ENCODE results near the gene FTH1. TPM values are rescaled to one million over a fixed set of nuclear protein-coding genes. Genes with fewer than 3 reads are reported as not detected.

The FTH1 gene
- total RNA-seq, 4 donors from 2014 or later, result 2,288 to 6,007 (median 4,694) TPM

GRCh38 chr11:61952882-61953281 is 14.6 kb downstream of the FTH1 start:
- 86 to 94% methylated on average over 3 of the region's 3 CpGs for WGBS, 2 donors (ENCODE audit: low coverage in 1 of 2)
- H3K9me3 ChIP-seq, result no peaks in the 10 kb centered on the region
- no peak for DNase-seq
- no peak overlapping the region for H3K4me3 ChIP-seq
- H3K4me1 ChIP-seq, result peaks cover 7 to 23% (median 18%) of the 10 kb centered on the region in 4 donors
- no peaks in the 10 kb centered on the region for H3K36me3 ChIP-seq
- H3K27ac ChIP-seq, result no peak overlapping the region
- in situ Hi-C loops (cut with MboI; ENCODE audit: low pct_ligation_motif_present in 1 of 4, low pct_unique_long_range_greater_than_20kb in 1 of 4, low sequenced_read_pairs in 3 of 4), result loop anchor here in 1 of 4 donors (10.0 kb wide), 1 partner anchor 158 kb away; the partner anchor contains the start of genes FEN1 and TMEM258
- intact Hi-C loops (cut with DNase I; ENCODE audit: low total_unique reads), result no loop called here
- H3K27me3 ChIP-seq, result peaks cover 16% of the 10 kb centered on the region
- no peak for TF ChIP-seq POLR2A (IDR thresholded peaks at IDR 0.05)
- TF ChIP-seq, protein P1, sequence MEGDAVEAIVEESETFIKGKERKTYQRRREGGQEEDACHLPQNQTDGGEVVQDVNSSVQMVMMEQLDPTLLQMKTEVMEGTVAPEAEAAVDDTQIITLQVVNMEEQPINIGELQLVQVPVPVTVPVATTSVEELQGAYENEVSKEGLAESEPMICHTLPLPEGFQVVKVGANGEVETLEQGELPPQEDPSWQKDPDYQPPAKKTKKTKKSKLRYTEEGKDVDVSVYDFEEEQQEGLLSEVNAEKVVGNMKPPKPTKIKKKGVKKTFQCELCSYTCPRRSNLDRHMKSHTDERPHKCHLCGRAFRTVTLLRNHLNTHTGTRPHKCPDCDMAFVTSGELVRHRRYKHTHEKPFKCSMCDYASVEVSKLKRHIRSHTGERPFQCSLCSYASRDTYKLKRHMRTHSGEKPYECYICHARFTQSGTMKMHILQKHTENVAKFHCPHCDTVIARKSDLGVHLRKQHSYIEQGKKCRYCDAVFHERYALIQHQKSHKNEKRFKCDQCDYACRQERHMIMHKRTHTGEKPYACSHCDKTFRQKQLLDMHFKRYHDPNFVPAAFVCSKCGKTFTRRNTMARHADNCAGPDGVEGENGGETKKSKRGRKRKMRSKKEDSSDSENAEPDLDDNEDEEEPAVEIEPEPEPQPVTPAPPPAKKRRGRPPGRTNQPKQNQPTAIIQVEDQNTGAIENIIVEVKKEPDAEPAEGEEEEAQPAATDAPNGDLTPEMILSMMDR (IDR thresholded peaks at IDR 0.05), result no peak
- no peak for TF ChIP-seq EP300 (IDR thresholded peaks at IDR 0.05; ENCODE audit: low read depth)

GRCh38 chr11:61951484-61952135 is 15.8 kb downstream of the FTH1 start:
- Histone ChIP-seq H3K27me3 (peaks cover 16% of the 10 kb centered on the region), H3K4me1 (peaks cover 9 to 29% (median 22%) of the 10 kb centered on the region in 4 donors), H3K9me3 (no peaks in the 10 kb centered on the region), H3K4me3 (no peak overlapping the region), H3K36me3 (no peaks in the 10 kb centered on the region), H3K27ac (no peak overlapping the region)
- WGBS, 2 donors (ENCODE audit: low coverage in 1 of 2), result 95 to 100% methylated on average over 1 to 11 of the region's 11 CpGs
- no peak for TF ChIP-seq POLR2A (IDR thresholded peaks at IDR 0.05)
- intact Hi-C loops (cut with DNase I; ENCODE audit: low total_unique reads), result no loop called here
- in situ Hi-C loops (cut with MboI; ENCODE audit: low pct_ligation_motif_present in 1 of 4, low pct_unique_long_range_greater_than_20kb in 1 of 4, low sequenced_read_pairs in 3 of 4), result loop anchor here in 1 of 4 donors (10.0 kb wide), 1 partner anchor 157 kb away; the partner anchor contains the start of genes FEN1 and TMEM258
- DNase-seq, result no peak

GRCh38 chr11:61950035-61950547 is 17.3 kb downstream of the FTH1 start, which contains the start of gene BEST1:
Gene BEST1 (plus strand): TSS chr11:61950351. CDS start chr11:61951807, 1,456 bp downstream.
- H3K4me1 ChIP-seq, result peaks cover 9 to 19% (median 13%) of the 10 kb centered on the region in 4 donors
- no peaks in the 10 kb centered on the region for H3K36me3 ChIP-seq
- intact Hi-C loops (cut with DNase I; ENCODE audit: low total_unique reads) (no loop called here), in situ Hi-C loops (cut with MboI; ENCODE audit: low pct_ligation_motif_present in 1 of 4, low pct_unique_long_range_greater_than_20kb in 1 of 4, low sequenced_read_pairs in 3 of 4) (loop anchor here in 1 of 4 donors (10.0 kb wide), 1 partner anchor 155 kb away; the partner anchor contains the start of genes FEN1 and TMEM258)
- WGBS, 2 donors (ENCODE audit: low coverage in 1 of 2), result 91% methylated on average over 6 of the region's 8 CpGs; no CpG with 5 or more reads in 1 of the 2 donors
- peak within 1 kb of the TSS in 3 of 4 donors; percentile 44 to 47 (median 44) for H3K27ac ChIP-seq
- no peaks in the 10 kb centered on the region for H3K9me3 ChIP-seq
- H3K4me3 ChIP-seq, result no peak within 1 kb of the TSS
- H3K27me3 ChIP-seq, result peaks cover 10% of the 10 kb centered on the region
- DNase-seq, result no peak
- TF ChIP-seq EP300 (IDR thresholded peaks at IDR 0.05; ENCODE audit: low read depth) (no peak), POLR2AphosphoS5 (IDR thresholded peaks at IDR 0.05) (no peak), POLR2A (IDR thresholded peaks at IDR 0.05) (no peak)
- TF ChIP-seq, protein P1 (IDR thresholded peaks at IDR 0.05), result no peak

- peak overlapping the region in 3 of 4 donors; percentile 44 to 47 (median 44) for H3K27ac ChIP-seq
- DNase-seq, result peak; percentile 64
- no peaks in the 10 kb centered on the region for H3K36me3 ChIP-seq
- in situ Hi-C loops (cut with MboI; ENCODE audit: low pct_ligation_motif_present in 1 of 4, low pct_unique_long_range_greater_than_20kb in 1 of 4, low sequenced_read_pairs in 3 of 4), result loop anchor here in 3 of 4 donors (5.0 to 10.0 kb wide), 3 partner anchors 52 to 155 kb away; partner anchors contain the start of genes FADS3 (in 2 of the 3), FEN1 (in 1 of the 3) and TMEM258 (in 1 of the 3)
- no peaks in the 10 kb centered on the region for H3K9me3 ChIP-seq
- H3K4me3 ChIP-seq, result no peak overlapping the region
- intact Hi-C loops (cut with DNase I; ENCODE audit: low total_unique reads), result loop anchor here (10.0 kb wide), 1 partner anchor 135 kb away; no protein-coding TSS in a partner anchor
- peaks cover 7 to 14% (median 10%) of the 10 kb centered on the region in 4 donors for H3K4me1 ChIP-seq
- WGBS, 2 donors (ENCODE audit: low coverage in 1 of 2), result 18 to 52% methylated on average over 3 to 9 of the region's 9 CpGs
- TF ChIP-seq, protein P1 (IDR thresholded peaks at IDR 0.05), result no peak
- TF ChIP-seq POLR2AphosphoS5 (IDR thresholded peaks at IDR 0.05), result peak in 2 of 3 donors; percentile 13 to 27
- peaks cover 6% of the 10 kb centered on the region for H3K27me3 ChIP-seq
Observed at GRCh38 chr11:61949169-61950034, 18.0 kb downstream of the FTH1 start.

Measured in transverse colon (tissue), 4 donors.